GM18517 (cell line): ENCODE data around the gene POLA2.

Source experiments
- ATAC-seq: cut with Tn5 transposase; IDR thresholded peaks from one replicate; pipeline ENCODE4 v1.9.1; 2021; ENCODE audit warnings: mild to moderate bottlenecking, moderate library complexity; ENCODE audit not compliant: unreplicated experiment

Gene POLA2

GRCh38 chr11:65307298-65308229, 45.8 kb downstream of the POLA2 start:
- no peak for ATAC-seq

- no peak for ATAC-seq
Observed at GRCh38 chr11:65308281-65308891, 46.6 kb downstream of the POLA2 start.

GRCh38 chr11:65309006-65309405, 47.2 kb downstream of the POLA2 start:
- no peak for ATAC-seq

DNA sequence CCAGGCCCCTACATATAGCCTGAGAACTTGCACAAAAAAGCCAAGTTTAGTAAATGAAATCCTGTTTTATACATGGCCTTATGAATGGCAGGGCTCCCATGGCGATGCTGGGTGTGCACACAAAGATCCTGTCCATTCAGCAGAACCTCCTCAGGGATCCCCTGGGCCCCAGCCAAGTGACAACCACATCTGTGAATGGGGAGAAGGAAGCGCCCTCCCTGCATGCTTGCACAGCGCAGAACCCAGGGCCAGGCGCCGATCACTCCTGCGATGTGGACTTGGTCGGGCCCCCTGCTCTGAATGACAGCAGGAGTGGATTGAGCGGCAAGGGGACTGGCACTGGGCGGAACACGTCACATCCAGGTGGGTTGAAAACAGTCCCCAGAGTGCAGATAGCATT, 48.5 kb downstream of the POLA2 start:
- ATAC-seq = no peak

- no peak for ATAC-seq
Observed at GRCh38 chr11:65310736-65311135, 49.0 kb downstream of the POLA2 start.

DNA sequence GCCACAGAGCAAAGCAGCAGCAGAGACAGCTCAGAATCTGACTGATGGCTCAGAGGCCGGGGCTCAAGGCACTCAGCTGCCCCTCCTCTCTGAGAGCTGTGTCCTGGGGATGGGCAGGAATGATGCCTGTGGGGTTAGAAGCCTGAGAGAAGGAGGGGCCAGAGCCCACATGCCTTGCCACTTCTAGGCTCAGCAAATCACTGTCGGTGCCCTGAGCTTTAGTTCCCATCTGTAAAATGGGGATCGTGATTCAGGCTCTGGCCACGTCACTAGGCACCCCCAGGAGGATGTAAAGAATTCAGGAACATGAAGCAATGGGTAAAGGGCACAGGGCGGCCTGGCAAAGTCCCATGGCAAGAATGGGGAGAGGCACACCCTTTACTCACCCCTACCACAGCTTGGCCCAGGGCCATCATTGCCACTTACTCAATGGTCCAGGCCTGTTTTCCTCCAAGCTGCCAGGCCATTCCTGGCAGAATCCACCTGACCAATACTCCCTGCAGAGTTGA, 49.5 kb downstream of the POLA2 start:
- ATAC-seq = no peak

- ATAC-seq = no peak
Observed at GRCh38 chr11:65314501-65315203, 52.9 kb downstream of the POLA2 start, which contains the start of gene CDC42EP2. CDC42EP2 (plus strand) TSS chr11:65314866; CDS start chr11:65320899, 6,033 bp downstream.

GRCh38 chr11:65315204-65315865, 53.6 kb downstream of the POLA2 start:
- no peak for ATAC-seq

- ATAC-seq = no peak
Observed at GRCh38 chr11:65315866-65316226, 54.1 kb downstream of the POLA2 start.

- no peak for ATAC-seq
Observed at GRCh38 chr11:65316227-65317024, 54.7 kb downstream of the POLA2 start.

DNA sequence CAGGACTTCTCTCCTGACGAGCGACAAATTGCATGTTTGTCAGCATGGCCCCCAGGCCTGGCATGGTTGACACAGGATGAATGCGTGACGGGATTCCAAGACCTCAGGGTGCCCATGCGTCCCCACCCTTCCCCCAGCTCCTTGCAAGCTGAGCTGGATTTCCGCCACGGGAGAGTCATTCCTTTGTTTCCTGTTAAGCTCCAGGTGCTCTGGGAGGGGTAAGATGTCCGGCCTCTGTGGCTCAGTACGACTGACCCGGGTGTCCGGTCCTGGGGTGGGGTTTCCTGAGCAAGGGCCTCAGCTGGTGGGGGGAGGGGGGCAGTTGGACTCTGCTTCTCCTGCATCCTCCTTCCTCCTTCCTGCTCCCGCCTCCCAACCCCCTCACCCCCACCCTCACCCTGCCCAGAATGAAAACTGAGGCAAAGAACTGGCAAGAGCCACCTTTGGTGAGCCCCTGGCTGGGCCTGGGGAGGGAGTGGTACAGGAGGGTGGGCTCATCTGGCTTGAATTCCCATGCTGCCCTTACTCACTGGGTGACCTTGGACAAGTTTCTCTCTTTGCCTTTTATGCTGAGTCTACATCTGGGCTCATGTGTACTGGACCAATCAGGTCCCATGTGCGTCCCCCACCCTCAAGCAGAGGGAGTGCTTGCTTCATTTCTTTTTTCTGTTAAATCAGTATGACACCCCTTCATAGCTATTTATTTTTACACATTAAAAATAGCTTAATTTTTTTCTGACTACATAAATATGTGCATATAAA, 55.4 kb downstream of the POLA2 start:
- no peak for ATAC-seq

DNA sequence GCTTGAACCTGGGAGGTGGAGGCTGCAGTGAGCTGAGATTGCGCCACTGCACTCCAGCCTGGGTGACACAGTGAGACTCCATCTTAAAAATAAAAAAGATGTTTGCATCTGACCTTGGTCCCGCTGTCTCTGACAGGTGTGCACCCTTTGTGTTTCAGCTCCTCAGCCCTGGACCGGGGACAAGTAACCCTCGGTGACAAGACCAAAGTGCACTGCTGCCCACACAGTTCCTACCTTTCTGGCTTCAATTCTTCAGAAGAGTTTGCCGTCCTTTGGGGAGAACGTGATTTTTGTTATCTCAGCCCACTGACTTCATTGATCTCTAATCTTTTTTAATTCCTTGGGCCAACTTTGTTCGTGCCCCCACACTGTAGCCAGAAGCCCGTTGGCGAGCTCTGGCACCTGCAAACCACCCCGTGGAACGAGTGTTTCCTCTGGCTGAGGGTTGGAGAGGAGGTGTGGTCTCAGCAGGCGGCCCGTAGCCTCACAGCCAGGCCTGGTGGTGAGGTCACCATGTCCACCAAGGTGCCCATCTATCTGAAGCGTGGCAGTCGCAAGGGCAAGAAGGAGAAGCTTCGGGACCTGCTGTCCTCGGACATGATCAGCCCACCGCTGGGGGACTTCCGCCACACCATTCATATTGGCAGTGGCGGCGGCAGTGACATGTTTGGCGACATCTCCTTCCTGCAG, 58.8 kb downstream of the POLA2 start:
- no peak for ATAC-seq

- ATAC-seq = no peak
Observed at GRCh38 chr11:65321076-65321475, 59.3 kb downstream of the POLA2 start.

DNA sequence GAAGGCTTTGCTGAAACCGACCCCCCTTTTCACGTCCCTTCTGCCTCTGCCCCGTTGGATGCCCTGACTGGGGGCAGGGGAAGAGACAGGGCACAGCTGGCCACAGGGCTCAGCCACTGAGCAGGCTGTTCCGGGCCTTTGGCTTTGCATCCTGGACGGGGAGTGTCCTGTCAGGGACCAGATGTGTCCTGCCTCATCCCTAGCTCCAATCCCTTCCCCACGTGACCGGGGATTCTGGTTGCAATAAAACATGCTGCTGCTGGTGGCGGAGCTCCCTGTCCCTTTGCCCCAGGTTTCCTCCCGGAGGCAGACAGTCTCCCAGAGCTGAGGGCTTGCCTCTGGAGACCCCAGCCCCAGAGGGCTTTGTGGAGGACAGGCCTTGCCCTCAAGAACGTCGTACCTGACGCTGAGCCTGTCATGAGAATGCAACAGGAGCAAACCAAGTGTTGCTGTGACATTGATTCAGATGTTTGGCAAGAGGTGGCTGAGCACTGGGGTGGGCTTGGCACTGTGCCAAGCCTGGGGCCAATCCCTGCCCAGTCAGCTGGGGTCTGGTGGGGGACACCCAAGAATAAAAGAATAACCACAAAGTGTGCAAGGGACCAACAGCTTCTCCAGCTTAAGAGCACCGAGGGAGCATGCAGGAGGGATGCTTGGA, 60.2 kb downstream of the POLA2 start:
- no peak for ATAC-seq

DNA sequence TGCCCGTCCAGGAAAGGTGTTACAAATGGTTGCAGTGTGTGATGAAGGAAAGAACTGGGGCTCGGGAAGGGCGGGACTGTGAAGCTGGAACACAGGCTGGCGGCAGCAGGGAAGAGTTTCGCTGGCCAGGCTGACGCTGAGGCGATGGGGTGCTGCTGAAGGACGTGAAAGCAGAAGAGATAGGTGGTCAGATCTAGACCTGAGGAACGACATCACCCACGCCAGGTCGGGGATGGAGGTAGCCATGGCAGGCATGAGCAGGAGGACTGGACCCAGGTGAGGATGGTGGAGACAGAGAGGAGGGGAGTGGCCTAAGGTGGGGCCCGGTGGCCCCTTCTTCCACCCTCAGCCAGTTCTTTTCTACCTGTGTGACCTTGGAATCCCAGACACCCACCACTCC, 62.1 kb downstream of the POLA2 start:
- no peak for ATAC-seq

DNA sequence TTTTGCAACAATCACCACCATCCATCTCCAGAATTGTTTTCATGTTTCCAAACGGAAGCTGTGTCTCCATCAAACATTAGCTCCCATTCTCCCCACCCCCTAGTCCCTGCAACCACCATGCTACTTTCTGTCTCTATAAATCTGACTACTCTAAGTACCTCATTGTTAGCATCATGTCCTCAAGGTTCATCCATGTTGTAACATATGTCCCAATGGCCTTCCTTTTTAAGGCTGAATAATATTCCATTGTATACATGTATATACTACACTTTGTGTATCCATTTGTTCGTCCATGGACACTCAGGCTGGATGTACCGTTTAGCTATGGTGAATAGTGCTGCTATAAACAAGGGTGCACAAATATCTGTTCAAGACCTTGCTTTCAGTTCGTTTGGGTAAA, 63.7 kb downstream of the POLA2 start:
- no peak for ATAC-seq

- no peak for ATAC-seq
Observed at GRCh38 chr11:65327021-65327420, 65.3 kb downstream of the POLA2 start.

DNA sequence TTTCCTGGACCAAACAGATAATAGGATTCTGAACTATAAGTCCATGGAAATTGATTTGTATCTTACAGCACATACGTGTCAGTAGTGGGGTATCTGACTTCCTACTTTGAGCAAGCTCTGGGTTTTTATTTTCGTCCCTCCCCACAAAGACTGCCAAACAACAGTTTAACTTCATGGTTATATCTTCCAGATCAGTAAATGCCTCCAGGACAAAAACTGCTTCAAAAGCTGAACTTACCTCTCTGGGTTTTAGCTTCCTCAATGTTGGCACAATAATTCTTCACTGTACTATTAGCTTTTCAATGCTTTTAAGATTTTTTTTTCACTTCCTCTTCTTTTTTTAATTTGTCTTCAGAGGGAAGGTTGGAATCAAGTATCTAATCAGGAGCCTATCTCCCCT, 67.7 kb downstream of the POLA2 start:
- ATAC-seq = no peak
